ENCODE measurements around the gene STX7. TPM values are rescaled to one million over a fixed set of nuclear protein-coding genes. Genes with fewer than 3 reads are reported as not detected.

Gene STX7
- total RNA-seq, 1 experiment from 2014 or later: 27.8 TPM

- no peak for ATAC-seq
- no peak overlapping the region for H3K4me3 ChIP-seq (replicated peaks in 1 of 2; ENCODE audit: low read depth in 1 of 2, low read length in 2 of 2)
- RAD21 ChIA-PET (ENCODE audit: low non-redundant PET in 1 of 2, low total read pairs in 2 of 2, uncharacterized antibody in 2 of 2, unreplicated experiment in 2 of 2): no interaction called here
- H3K4me2 ChIP-seq (ENCODE audit: low read length): no peak overlapping the region
- peaks cover 4 to 8% of the 10 kb centered on the region in 2 experiments; a peak in 1 of 4 replicates for H3K36me3 ChIP-seq (ENCODE audit: control insufficient read depth in 1 of 2, insufficient read depth in 2 of 2, low read length in 2 of 2)
- TF ChIP-seq YY1 (IDR thresholded peaks at IDR 0.05; ENCODE audit: extremely low read depth, insufficient replicate concordance, low read depth, low read length) (no peak), CTCF (IDR thresholded peaks at IDR 0.05 in 2 of 3, conservative IDR thresholded peaks at IDR 0.05 in 1 of 3; ENCODE audit: borderline replicate concordance in 1 of 3, insufficient read depth in 1 of 3, low read depth in 2 of 3, low read length in 2 of 3) (no peak), POLR2A (IDR thresholded peaks at IDR 0.05; ENCODE audit: borderline replicate concordance, extremely low read depth, insufficient read depth, insufficient read length) (no peak), ZNF274 (IDR thresholded peaks at IDR 0.05; ENCODE audit: low read depth, low read length) (no peak), REST (IDR thresholded peaks at IDR 0.05; ENCODE audit: low read depth) (no peak), SRF (IDR thresholded peaks at IDR 0.05; ENCODE audit: low read depth) (no peak)
- no peak overlapping the region for H3K9ac ChIP-seq (ENCODE audit: low read length)
- H3K9me3 ChIP-seq (ENCODE audit: control insufficient read depth in 1 of 2, insufficient read depth in 1 of 2, low read depth in 1 of 2, low read length in 2 of 2): no peaks in the 10 kb centered on the region
- H3K4me1 ChIP-seq (ENCODE audit: control insufficient read depth in 1 of 2, insufficient read depth in 2 of 2, low read length in 2 of 2): no peaks in the 10 kb centered on the region
- H2AFZ ChIP-seq (ENCODE audit: low read depth, low read length, poor library complexity, severe bottlenecking): no peak overlapping the region
- H4K20me1 ChIP-seq (ENCODE audit: insufficient read depth): no peaks in the 10 kb centered on the region
- H3K27me3 ChIP-seq (ENCODE audit: insufficient read depth, low read length): no peaks in the 10 kb centered on the region
- no peaks in the 10 kb centered on the region; the same call in 1 of the 2 replicates for H3K79me2 ChIP-seq (ENCODE audit: insufficient read depth, low read length)
- POLR2A ChIA-PET: no interaction called here
- intact Hi-C loops (cut with micrococcal nuclease): loop anchor here (10.0 kb wide), 1 partner anchor 777 kb away; no protein-coding TSS in a partner anchor
- BruUV-seq (replicated peaks): TSS peak; percentile 26
- CTCF ChIA-PET: interaction anchor here (0.9 to 2.7 kb wide), 2 partner anchors 13 to 171 kb away, joined by 3 to 9 read pairs; no protein-coding TSS in a partner anchor
- DNase-seq (ENCODE audit: low read depth, low spot score): no peak
- H3K9me2 ChIP-seq (ENCODE audit: insufficient read depth): no peaks in the 10 kb centered on the region
- no peak overlapping the region for H3K27ac ChIP-seq (ENCODE audit: low read depth, low read length)
These were observed 41.1 kb downstream of the STX7 start for GRCh38 chr6:132471787-132472186.
